Lower lobe of right lung (tissue), 2 donors: ENCODE results near the gene ANKRD33B. TPM values are rescaled to one million over a fixed set of nuclear protein-coding genes. Genes with fewer than 3 reads are reported as not detected.

Experiments
- ATAC-seq, 2 donors: fragments of 200-7000 bp; cut with Tn5 transposase; one replicate each; pipeline ENCODE4 v1.9.1; 2020 to 2022; ENCODE audit warnings: mild to moderate bottlenecking in 2 of 2, moderate library complexity in 2 of 2
- DNase-seq: peaks from one replicate; pipeline ENCODE4 v3.0.0-alpha.2; 2020
- H3K27ac ChIP-seq: fragments of 200-600 bp; one replicate; pipeline ENCODE4 v1.8.0; 2022
- H3K27me3 ChIP-seq: fragments of 200-600 bp; one replicate; pipeline ENCODE4 v1.8.0; 2022; ENCODE audit warnings: low read depth
- H3K36me3 ChIP-seq: fragments of 200-600 bp; one replicate; pipeline ENCODE4 v1.8.0; 2022; ENCODE audit warnings: mild to moderate bottlenecking
- H3K4me1 ChIP-seq: fragments of 200-600 bp; one replicate; pipeline ENCODE4 v1.8.0; 2022
- H3K4me3 ChIP-seq: fragments of 200-600 bp; one replicate; pipeline ENCODE4 v1.8.0; 2022; ENCODE audit warnings: mild to moderate bottlenecking
- H3K9me3 ChIP-seq: fragments of 200-600 bp; one replicate; pipeline ENCODE4 v1.8.0; 2022
- CTCF ChIP-seq: fragments of 200-600 bp; IDR thresholded peaks from one replicate; pipeline ENCODE4 v1.8.0; 2022; ENCODE audit warnings: antibody characterized with exemption, mild to moderate bottlenecking
- intact Hi-C: fragments of 100-400 bp; cut with DNase I; formaldehyde crosslinking; loops from one replicate; pipeline ENCODE4 v1.11.0; 2022
- total RNA-seq: library from RNA; stranded (reverse); fragmentation: NEBNext Ultra II Directional; extraction: Animal tissue kit (Norgen Biotek cat#: 25700); gene quantifications from one replicate; pipeline ENCODE4 v1.2.1, GENCODE V29; 2021
- donor health status: DM: no; HTN: yes; CAD: no; lungs with severe emphysema.

The ANKRD33B gene
- total RNA-seq, 1 donor from 2014 or later, result 5.8 TPM

GRCh38 chr5:10648806-10649665 is 85.2 kb downstream of the ANKRD33B start:
- DNase-seq, result no peak
- Histone ChIP-seq H3K4me1 (no peaks in the 10 kb centered on the region), H3K36me3 (no peaks in the 10 kb centered on the region), H3K27me3 (peaks cover 11% of the 10 kb centered on the region), H3K9me3 (no peaks in the 10 kb centered on the region), H3K27ac (no peak overlapping the region), H3K4me3 (no peak overlapping the region)
- no peak for ATAC-seq
- intact Hi-C loops, result no loop called here
- TF ChIP-seq CTCF, result no peak

- no peak for ATAC-seq
- Histone ChIP-seq H3K27me3 (peaks cover 11% of the 10 kb centered on the region), H3K4me1 (no peaks in the 10 kb centered on the region), H3K36me3 (no peaks in the 10 kb centered on the region), H3K27ac (no peak overlapping the region), H3K9me3 (no peaks in the 10 kb centered on the region), H3K4me3 (no peak overlapping the region)
- TF ChIP-seq CTCF, result no peak
- intact Hi-C loops, result no loop called here
- DNase-seq, result no peak
Observed at GRCh38 chr5:10649666-10650380, 86.0 kb downstream of the ANKRD33B start.

GRCh38 chr5:10652151-10652550 is 88.3 kb downstream of the ANKRD33B start:
- H3K27me3 ChIP-seq, result peaks cover 11% of the 10 kb centered on the region
- ATAC-seq (no peak), DNase-seq (no peak)
- no peaks in the 10 kb centered on the region for H3K9me3 ChIP-seq
- H3K4me1 ChIP-seq, result no peaks in the 10 kb centered on the region
- intact Hi-C loops, result no loop called here
- H3K27ac ChIP-seq, result no peak overlapping the region
- TF ChIP-seq CTCF, result no peak
- H3K4me3 ChIP-seq, result no peak overlapping the region
- H3K36me3 ChIP-seq, result no peaks in the 10 kb centered on the region

DNA sequence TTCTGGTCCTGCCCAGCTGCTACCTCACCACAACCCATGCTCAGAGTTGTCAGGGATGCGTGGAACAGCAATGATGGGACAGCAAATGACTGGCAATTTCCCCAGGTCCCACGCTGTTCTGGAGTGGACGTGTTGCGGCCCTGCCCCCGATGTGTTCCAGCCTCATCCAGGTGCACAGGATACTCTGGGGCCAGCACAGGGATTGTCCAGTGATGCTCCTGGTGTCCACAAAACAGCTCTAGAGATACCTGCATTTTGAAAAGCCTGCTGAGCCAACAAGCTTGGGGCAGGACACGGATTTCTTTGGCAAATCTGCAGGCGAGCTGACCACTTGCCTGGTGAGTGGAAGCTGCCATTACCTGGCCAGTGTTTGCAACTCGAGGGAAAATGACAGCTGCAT is 88.7 kb downstream of the ANKRD33B start:
- Histone ChIP-seq H3K27me3 (peaks cover 11% of the 10 kb centered on the region), H3K4me1 (no peaks in the 10 kb centered on the region), H3K9me3 (no peaks in the 10 kb centered on the region), H3K36me3 (no peaks in the 10 kb centered on the region), H3K27ac (no peak overlapping the region), H3K4me3 (no peak overlapping the region)
- TF ChIP-seq CTCF, result no peak
- ATAC-seq (no peak), DNase-seq (no peak)
- intact Hi-C loops, result no loop called here

GRCh38 chr5:10653043-10653442 is 89.2 kb downstream of the ANKRD33B start:
- ATAC-seq (no peak), DNase-seq (no peak)
- Histone ChIP-seq H3K9me3 (no peaks in the 10 kb centered on the region), H3K27ac (no peak overlapping the region), H3K4me1 (no peaks in the 10 kb centered on the region), H3K4me3 (no peak overlapping the region), H3K27me3 (peaks cover 11% of the 10 kb centered on the region), H3K36me3 (no peaks in the 10 kb centered on the region)
- no peak for TF ChIP-seq CTCF
- intact Hi-C loops, result no loop called here
